GM19351 (cell line): Measurements from ENCODE around the gene RSRC1.
"Not testable (repeated sequence)": the region's sequence is repeated elsewhere in the genome, so short reads cannot be mapped to it uniquely, and the experiment has no call there.

Experiments used
- ATAC-seq: cut with Tn5 transposase; IDR thresholded peaks from one replicate; pipeline ENCODE4 v1.9.1; 2021; ENCODE audit warnings: mild to moderate bottlenecking, moderate library complexity; ENCODE audit not compliant: unreplicated experiment

Gene RSRC1

DNA sequence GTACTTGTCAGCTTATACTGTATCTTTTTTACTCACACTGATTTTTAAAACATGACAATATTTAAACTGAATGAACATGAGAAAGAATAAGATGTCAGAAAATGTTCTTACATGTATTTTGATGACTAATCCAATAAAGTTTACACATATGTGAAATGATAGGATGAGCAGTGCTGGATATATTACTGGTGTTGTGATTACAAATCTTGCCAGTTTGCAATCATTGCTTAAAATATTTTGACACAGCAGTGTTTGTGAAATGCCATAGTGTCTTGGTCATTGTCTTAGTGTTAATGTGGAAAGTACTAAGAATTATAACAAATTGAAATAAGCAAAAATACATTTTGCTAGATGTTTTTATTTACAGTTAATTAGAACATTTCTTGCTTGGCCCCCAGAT lies 342.4 kb downstream of the RSRC1 start:
- no peak for ATAC-seq

DNA sequence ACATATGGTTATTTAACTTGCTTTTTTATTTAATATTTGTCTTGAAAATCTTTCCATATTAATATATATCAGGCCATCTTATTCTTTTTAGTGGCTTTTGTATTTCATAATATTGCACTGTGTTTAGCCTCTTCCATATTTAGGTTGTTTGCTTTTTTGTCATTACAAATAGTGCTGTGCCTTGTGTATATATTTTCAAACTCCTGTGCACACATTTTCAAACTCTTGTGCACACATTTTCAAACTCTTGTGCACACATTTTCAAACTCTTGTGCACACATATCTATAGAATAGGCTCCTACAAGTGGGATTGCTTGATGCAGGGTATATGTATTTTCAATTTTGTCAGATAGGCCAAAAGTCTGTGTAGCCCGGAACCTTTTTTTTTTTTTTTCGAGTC lies 343.1 kb downstream of the RSRC1 start:
- no peak for ATAC-seq

DNA sequence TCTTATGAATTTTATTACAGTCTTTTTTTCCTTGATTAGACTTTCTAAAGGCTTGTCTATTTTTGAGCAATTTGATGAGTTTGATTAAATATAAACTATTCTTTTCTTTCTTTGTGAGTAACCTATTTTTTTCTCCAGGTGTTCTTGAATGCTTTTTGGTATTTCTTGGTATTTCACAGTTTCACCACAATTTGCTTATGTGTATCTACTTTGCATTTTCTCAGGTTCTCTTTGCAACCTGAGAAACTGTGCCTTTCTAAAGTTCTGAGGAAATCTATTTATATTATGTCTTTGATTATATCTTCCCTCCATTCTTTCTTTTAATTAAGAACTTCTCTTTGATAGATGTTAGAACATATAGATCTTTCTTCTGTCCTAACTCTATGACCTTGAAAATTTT lies 344.0 kb downstream of the RSRC1 start:
- peak; percentile 54 for ATAC-seq

DNA sequence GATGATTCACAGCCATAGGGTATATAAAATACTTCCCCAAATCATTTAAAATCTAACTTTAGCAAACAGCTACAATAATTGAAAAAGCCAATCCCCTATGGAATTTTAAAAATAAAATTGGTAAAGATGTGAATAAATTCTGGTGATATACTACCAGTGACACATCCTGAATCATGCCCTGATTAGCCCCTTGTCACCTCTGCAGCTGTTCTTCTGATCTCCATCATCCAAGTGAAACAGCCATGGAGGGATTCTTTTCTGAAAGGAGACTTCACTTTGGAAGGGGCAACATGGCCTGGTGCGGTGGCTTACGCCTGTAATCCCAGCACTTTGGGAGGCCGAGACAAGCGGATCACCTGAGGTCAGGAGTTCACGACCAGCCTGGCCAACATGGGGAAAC lies 345.5 kb downstream of the RSRC1 start:
- ATAC-seq, result no peak

DNA sequence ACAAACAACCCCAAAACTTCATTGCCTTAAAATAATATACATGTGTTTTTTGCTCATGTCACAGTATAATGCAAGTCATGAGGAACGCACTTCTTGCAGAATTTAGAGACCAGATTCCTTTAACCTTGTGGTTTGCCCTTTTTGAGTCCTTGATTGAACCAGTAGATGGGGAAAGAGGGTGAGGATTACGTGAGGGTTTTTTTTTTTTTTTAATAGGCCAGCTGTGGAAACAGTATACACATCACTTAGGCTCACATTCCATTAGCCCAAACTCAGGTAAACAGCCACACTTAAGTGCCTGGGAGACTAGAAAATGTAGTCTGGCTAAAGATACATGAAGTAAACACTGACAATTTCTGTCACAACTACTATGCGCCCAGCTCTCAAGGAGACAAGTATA lies 346.2 kb downstream of the RSRC1 start:
- ATAC-seq, result no peak

DNA sequence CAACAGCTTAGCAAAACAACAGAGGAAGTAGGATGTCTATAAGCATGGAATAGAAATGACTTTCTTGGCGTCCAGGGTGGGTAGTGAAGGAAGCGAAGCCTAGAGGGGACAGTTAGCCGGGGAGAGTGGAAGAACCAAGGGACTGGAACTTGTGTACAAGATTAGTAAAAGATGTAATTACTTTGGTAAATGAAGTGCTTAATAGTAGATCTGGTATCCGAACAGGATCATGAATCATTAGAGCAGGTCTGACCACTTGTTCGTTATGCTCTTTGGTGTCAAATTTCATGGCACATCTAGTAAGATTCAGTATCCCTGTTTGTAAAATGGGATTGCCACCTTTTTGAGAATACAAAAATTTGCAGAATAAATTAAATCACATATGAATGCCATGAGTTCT lies 348.6 kb downstream of the RSRC1 start:
- no peak for ATAC-seq

DNA sequence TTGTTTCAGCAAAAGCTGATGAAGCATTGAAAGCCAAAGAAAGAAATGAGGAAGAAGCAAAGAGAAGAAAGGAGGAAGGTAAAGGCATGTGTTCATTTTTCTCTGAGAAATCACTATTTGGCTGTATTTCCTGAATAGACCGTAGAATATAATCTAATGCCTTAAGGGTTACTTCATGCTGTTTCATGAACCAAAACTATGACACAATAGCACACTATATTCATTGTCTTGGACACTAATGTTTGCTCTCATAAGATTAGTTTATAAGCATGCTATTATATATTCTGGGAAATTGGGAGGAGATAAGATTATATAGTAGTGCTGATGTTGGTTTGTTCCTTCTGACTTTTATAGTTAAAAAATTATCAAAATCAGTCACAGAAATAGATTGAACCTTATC lies 351.0 kb downstream of the RSRC1 start:
- no peak for ATAC-seq

DNA sequence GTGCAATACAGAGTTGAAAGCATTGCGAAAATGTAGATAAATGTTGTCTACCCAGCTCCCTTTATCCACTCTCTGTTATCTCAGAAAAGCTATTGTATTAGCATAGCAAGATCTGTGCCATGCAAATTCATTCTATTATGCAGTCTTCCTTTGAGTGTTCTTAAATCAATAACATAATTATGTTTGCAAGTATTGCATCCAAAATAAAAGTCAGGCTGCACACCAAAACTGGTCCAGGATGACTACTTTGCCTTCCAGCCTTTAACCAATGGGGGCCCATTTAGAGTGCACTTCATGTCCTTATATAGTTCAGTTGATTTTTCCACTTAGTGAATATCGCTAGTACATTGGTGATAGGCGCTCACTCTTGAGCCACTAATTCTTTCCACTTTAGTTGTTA lies 353.7 kb downstream of the RSRC1 start:
- no peak for ATAC-seq

DNA sequence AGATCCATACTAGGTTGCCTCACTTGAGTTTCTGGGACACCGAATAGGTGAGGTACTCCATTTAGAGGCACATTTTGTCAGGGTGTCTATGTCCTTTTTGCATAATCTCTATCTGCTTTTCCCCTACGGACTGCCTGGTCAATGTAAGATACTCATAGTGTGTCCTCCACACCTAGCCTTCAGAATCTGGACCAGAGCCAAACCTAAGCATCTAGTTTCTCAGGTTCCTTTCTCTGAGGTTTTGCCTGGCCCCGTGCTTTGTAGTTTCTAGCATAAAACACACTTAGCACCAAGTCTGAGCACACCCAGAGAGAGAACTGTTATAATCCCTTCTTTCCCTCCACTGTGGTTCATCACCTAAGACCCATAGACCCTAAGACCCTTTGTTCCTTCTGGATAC lies 355.2 kb downstream of the RSRC1 start:
- no peak for ATAC-seq

DNA sequence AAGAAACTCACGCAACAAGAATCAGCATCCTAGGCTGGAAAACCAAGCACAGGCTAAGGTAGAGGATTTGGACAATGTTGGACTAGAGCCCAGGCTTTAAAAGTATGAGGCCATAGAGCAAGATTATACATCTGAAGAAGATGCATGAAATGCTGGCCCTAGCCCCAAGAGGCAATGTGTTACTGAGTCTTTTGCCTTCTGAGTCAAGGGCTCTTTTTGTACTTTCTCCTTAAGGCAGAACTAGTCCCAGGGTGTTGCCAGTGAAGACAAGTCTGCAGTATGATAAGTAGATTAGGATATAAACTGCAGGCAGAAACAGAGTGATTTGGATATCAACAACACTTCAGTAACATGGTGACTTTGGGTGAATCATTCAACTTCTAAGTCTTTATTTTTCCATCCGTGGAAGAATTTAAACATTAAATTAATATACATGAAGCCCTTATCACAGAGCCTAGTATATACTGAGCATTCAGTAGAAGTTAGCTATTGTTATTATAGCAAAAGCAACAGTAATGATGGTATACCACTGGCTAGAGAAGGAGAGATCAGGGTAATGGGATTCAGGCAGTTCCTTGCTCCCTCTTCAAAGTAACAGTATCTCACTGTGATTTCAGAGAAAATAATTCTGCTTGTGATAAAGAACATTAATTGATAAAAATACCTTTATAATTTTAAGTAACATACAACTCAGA lies 361.2 kb downstream of the RSRC1 start:
- ATAC-seq, result no peak

DNA sequence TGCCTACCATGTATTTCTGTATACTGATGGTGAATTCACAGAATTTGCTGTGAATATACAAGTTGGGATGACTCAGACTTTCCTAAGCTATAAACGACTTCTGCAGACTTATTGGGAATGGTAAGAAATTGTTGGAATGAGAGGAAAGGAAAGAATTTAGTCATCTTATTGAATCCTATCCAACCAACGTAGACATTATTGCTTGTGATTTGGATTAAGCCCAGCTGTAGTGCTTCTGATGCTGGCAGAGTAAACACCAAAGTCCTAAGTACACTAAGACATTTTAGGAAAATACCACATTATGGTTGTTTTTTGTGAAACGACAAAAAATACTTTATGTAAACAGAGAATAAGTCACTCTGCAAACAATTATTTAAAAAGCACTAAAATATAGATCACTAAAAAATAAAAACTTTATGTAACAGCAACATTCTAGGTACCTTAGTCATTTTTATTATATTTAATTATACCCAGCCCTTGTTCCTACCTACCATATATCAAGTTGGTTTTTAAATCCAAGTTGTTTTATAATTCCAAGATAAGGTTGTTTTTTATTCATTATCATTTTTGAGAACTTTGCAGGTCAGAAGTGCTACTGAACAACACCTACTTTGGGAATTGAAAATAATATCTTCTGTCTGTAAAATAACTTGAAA lies 361.9 kb downstream of the RSRC1 start:
- no peak for ATAC-seq

DNA sequence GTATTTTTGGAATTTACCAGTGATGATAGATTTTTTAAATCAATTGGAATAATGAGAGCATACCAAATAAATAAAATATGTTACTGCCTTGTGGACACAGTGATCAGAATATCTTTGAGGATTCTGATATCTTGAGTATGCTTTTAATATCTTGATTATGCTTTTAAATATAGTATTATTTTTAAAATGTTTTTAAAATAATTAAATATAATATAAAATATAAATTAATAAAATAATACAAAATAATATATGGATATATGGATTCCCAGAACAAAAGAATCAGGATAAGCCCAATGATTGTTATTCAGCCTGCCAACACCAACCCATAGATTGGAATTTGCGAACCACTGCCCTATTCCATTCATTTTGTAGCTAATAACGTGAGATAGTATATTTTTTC lies 369.2 kb downstream of the RSRC1 start:
- ATAC-seq, result no peak

DNA sequence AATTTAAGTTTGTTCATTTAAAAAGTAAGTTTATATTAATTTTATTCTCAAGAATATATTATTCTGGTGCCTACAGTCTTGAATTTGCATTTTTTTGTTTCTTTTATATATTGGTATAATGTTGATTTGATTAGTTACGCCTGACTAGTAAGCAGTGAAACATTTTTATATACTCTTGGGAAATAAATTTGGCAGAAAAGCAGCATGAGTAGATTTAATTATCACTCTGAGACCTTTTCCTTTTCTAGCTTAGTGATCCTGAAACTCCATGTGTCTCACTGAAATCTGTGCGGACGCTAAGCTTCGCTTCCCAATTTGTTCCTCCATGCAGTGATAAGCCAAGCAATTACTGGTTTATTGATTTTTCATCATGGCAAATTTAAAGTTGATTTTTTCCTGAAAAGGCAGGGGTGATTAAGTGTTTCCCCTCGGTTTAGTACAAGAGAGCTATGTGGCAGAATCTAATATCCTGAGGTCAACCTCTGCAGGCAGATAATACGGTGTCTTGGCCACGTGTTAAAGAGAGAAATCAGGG lies 373.9 kb downstream of the RSRC1 start:
- no peak for ATAC-seq

DNA sequence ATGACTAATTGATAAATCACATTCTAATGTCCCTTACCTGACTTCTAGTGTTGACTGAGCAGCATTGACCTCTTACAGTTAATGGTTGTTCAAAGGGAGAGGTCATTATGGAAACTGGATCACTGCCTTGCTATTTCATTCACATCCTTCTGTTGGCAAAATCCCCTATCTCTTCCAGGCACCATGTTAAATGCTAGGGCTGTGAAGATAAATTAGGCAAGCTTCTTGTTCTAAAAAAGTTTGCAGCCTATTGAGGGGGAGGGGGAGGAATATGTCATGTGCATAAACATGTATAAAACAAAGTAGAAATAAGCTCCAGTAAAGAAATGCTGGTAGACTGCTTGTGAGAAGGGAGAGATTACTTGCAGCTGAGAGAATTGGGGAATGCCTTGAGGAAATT lies 376.3 kb downstream of the RSRC1 start:
- no peak for ATAC-seq

DNA sequence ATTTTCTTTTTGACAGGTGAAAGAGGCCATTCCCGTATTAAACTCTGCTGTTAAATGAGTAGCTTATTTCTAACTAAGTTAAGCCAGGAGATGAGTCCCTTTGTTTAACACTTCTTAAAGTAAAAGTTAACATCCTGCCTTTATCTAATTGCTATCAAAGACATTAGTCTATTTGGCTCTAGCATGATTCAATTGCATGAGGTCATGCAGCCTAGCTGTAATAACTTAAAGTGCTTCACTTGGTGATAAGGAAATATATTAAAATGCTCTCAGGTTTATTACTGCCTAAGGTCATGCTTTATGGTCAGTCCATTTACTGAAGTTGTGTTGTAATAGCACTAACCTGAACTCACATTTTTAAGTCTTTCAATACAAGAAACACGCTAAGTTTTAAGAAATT lies 378.8 kb downstream of the RSRC1 start:
- ATAC-seq, result no peak

DNA sequence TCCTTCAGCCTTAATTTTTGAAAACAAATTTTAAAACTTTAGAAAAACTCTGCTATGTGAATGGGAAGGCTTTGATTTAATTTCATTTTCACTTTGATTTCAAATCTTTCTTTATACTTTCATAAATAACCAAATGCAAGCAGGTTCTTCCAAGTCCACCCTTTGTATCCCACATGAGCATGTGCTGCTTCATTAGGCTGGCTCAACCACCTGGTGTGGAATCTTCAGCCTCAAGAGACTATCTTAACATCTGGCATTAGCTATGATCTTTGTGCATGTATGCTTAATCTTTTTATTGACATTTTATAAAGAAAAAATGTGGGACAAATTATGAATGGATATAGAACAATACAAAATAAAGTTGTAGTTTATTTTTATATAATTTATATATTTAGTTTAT lies 379.3 kb downstream of the RSRC1 start:
- no peak for ATAC-seq

DNA sequence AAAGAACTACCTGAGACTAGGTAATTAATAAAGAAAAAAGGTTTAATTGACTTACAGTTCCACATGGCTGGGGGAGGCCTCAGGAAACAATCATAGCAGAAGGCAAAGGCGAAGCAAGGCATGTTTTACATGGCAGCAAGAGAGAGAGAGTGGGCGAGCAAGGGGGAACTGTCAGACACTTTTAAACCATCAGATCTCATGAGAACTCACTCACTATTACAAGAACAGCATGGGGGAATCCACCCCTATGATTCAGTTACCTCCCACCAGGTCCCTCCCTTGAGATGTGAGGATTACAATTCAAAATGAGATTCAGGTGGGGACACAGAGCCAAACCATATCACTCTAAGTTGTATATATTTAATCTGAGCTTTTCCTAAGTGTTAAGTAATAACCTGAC lies 382.1 kb downstream of the RSRC1 start:
- no peak for ATAC-seq

DNA sequence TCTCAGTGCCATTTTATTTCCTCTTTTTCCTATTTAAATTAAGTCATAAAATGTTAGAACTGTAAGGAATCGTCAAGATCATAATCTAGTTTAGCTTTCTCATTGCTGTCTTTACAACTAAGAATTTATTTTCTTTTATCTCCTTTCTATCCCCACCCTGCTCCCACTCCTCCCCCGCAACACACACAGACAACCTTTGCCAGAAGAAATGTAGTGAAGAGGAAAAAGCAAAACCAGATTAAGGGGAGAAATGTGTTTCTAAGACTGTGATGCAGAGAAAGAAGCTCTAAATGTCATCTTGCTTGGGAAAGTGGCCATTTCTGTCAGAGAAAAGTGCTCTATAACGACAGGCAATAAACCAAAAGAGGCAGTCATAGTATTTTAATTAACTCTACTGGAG lies 382.8 kb downstream of the RSRC1 start:
- no peak for ATAC-seq

DNA sequence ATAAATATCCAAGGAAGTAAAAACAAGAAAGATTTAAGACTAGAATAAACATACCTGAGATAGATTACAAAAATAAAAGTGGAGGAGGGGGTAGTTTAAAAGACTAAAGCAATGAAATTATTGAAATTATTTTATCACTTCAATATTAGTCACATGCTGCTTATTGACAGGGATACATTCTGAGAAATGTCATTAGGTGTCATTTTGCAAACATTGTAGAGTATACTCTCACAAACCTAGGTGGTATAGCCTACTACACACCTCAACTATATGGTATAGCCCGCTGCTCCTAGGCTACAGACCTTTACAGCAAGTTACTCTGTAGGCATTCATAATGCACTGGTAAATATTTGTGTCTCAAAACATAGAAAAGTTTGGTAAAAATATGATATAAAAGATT lies 384.0 kb downstream of the RSRC1 start:
- no peak for ATAC-seq

DNA sequence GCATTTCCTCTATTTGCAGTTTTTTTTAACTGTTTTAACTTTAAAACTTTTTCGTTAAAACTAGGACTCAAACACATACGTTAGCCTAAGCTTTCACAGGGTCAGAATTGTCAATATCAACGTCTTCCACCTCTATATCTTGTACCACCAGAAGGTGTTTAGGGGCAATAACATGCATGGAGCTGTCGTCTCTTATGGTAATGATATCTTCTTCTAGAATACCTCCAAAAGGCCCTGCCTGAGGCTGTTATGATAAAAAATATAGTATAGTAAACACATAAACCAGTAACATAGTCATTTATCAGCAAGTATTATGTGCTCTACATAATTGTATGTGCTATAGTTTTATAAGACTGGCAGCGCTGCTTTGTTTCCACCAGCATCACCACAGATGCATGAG lies 384.8 kb downstream of the RSRC1 start:
- no peak for ATAC-seq

DNA sequence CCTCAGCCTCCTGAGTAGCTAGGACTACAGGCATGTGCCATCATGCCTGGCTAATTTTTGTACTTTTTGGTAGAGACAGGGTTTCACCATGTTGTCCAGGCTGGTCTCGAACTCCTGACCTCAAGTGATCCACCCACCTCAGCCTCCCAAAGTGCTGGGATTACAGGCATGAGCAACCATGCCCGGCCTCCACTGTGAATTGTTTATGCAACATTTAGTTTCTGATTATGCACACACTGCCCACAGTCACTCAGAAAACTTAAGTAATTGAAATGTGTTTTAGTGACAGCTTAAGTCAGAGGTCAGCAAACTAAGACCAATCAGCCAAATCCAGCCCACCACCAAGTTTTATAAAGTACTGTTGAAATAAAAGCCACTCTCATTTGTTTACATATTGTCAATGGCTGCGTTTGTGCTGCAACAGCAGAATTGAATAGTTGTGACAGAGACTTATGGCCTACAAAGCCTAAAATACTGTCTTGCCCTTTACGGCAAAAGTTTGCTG lies 385.6 kb downstream of the RSRC1 start:
- not testable (repeated sequence) for ATAC-seq

DNA sequence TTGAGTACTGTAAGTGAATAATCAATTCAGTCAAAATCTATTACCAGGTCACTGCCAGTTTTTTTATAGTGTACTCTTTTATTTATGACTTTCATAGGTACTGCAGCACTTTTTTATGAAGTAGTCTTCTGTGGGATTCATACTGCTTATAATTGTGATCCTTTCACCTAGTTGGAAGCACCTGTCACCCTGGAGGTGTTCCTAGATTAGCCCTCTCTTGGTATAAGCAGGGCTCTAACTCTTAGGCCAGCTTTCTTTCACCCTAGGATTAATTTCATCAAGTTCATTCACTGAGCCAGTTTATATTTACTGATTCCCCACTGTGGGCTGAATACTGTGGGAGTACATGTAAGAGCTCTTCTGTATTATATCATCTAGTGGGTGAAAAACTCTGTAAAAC lies 395.2 kb downstream of the RSRC1 start:
- no peak for ATAC-seq

DNA sequence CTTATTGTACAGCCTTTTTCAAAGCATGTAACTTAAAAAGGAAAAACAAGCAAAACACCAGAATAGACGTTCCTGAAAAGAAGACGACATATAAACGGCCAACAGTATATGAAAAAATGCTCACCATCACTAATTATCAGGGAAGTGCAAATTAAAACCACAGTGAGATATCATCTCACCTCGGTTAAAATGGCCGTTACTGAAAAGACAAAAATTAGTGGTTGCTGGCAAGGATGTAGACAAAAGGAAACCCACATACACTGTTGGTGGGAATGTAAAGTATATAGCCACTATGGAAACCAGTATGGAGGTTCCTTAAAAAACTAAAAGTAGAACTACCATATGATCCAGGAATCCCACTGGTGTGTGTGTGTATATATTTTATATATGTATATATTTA lies 396.6 kb downstream of the RSRC1 start:
- ATAC-seq, result no peak
